Measurements from ENCODE around the gene PLSCR1.

- TF ChIP-seq CTCF (IDR thresholded peaks at IDR 0.05) (no peak), SMAD4 (CRISPR knock-in tag; IDR thresholded peaks at IDR 0.05) (no peak), FOXK1 (CRISPR knock-in tag; IDR thresholded peaks at IDR 0.05) (no peak), HMGXB4 (CRISPR knock-in tag; IDR thresholded peaks at IDR 0.05) (no peak), USF1 (CRISPR knock-in tag; IDR thresholded peaks at IDR 0.05) (no peak), ZNF121 (CRISPR knock-in tag; IDR thresholded peaks at IDR 0.05) (no peak), AFF4 (CRISPR knock-in tag; IDR thresholded peaks at IDR 0.05; ENCODE audit: borderline replicate concordance) (no peak)
These were observed 44.7 kb downstream of the PLSCR1 start for GRCh38 chr3:146499701-146500100.
